ENCODE measurements around the gene MYB.

MYB gene

GRCh38 chr6:135258970-135259369 is 77.9 kb downstream of the MYB start:
- no peak for DNase-seq (ENCODE audit: low read depth)
- no peak for TF ChIP-seq CTCF (IDR thresholded peaks at IDR 0.05; ENCODE audit: control insufficient read depth, extremely low read depth, insufficient read depth)
- no peak overlapping the region for H3K4me3 ChIP-seq (ENCODE audit: low read depth, low read length)

- no peak overlapping the region for H3K4me3 ChIP-seq (ENCODE audit: low read depth, low read length)
- TF ChIP-seq CTCF (IDR thresholded peaks at IDR 0.05; ENCODE audit: control insufficient read depth, extremely low read depth, insufficient read depth), result no peak
- no peak for DNase-seq (ENCODE audit: low read depth)
Observed at GRCh38 chr6:135260612-135261011, 79.5 kb downstream of the MYB start.

GRCh38 chr6:135261872-135262725 is 81.0 kb downstream of the MYB start:
- TF ChIP-seq CTCF (IDR thresholded peaks at IDR 0.05; ENCODE audit: control insufficient read depth, extremely low read depth, insufficient read depth), result no peak

GRCh38 chr6:135265278-135265677 is 84.2 kb downstream of the MYB start:
- no peak for DNase-seq (ENCODE audit: low read depth)
- TF ChIP-seq CTCF (IDR thresholded peaks at IDR 0.05; ENCODE audit: control insufficient read depth, extremely low read depth, insufficient read depth), result no peak
- H3K4me3 ChIP-seq (ENCODE audit: low read depth, low read length), result no peak overlapping the region

More at GRCh38 chr6:135261872-135262725, 81.0 kb downstream of the MYB start:
- DNase-seq (ENCODE audit: low read depth), result no peak
- no peak overlapping the region for H3K4me3 ChIP-seq (ENCODE audit: low read depth, low read length)

- no peak for TF ChIP-seq CTCF (IDR thresholded peaks at IDR 0.05; ENCODE audit: control insufficient read depth, extremely low read depth, insufficient read depth)
- no peak overlapping the region for H3K4me3 ChIP-seq (ENCODE audit: low read depth, low read length)
- DNase-seq (ENCODE audit: low read depth), result no peak
Observed at GRCh38 chr6:135266675-135267074, 85.6 kb downstream of the MYB start.

GRCh38 chr6:135267085-135267484 is 86.0 kb downstream of the MYB start:
- no peak for DNase-seq (ENCODE audit: low read depth)
- H3K4me3 ChIP-seq (ENCODE audit: low read depth, low read length), result no peak overlapping the region
- no peak for TF ChIP-seq CTCF (IDR thresholded peaks at IDR 0.05; ENCODE audit: control insufficient read depth, extremely low read depth, insufficient read depth)

GRCh38 chr6:135268263-135268662 is 87.2 kb downstream of the MYB start:
- no peak overlapping the region for H3K4me3 ChIP-seq (ENCODE audit: low read depth, low read length)
- no peak for TF ChIP-seq CTCF (IDR thresholded peaks at IDR 0.05; ENCODE audit: control insufficient read depth, extremely low read depth, insufficient read depth)
- DNase-seq (ENCODE audit: low read depth), result no peak

Data from LNCaP clone FGC (cell line).